Small intestine (tissue), 7 donors: Measurements from ENCODE around the gene PKN1. TPM values are rescaled to one million over a fixed set of nuclear protein-coding genes. Genes with fewer than 3 reads are reported as not detected.
"Not testable (repeated sequence)": the region's sequence is repeated elsewhere in the genome, so short reads cannot be mapped to it uniquely, and the experiment has no call there.

Experiments
- DNase-seq, 2 donors: peaks; one replicate each; pipeline versions ENCODE4 v3.0.0 to v3.0.0-alpha.2; 2013
- FAIRE-seq: peaks from 2 replicates; lab custom pipeline; 2012; peaks lifted over from hg19 to GRCh38; lab: Jason Lieb, UNC
- H3K27ac ChIP-seq, 3 donors: one replicate each; pipeline ENCODE4 v1.5.1; 2013; ENCODE audit warnings: low read length in 2 of 3, mild to moderate bottlenecking in 2 of 3, control low read depth in 1 of 3, inconsistent platforms in 1 of 3, low read depth in 1 of 3, moderate library complexity in 1 of 3
- H3K27me3 ChIP-seq, 3 donors: one replicate each; pipeline ENCODE4 v1.6.1; 2013; ENCODE audit warnings: low read length in 3 of 3, inconsistent platforms in 1 of 3; ENCODE audit not compliant: control insufficient read depth in 3 of 3, insufficient read depth in 3 of 3
- H3K36me3 ChIP-seq, 3 donors: one replicate each; pipeline ENCODE4 v1.6.1; 2013; ENCODE audit warnings: low read length in 3 of 3, inconsistent platforms in 1 of 3, low read depth in 1 of 3, mild to moderate bottlenecking in 1 of 3, moderate library complexity in 1 of 3; ENCODE audit not compliant: control insufficient read depth in 3 of 3, insufficient read depth in 2 of 3
- H3K4me1 ChIP-seq, 3 donors: one replicate each; pipeline ENCODE4 v1.6.1; 2013; ENCODE audit warnings: low read length in 2 of 3, inconsistent platforms in 1 of 3, low read depth in 1 of 3, mild to moderate bottlenecking in 1 of 3, moderate library complexity in 1 of 3; ENCODE audit not compliant: control insufficient read depth in 3 of 3, insufficient read depth in 2 of 3
- H3K4me3 ChIP-seq, 3 donors: one replicate each; pipeline ENCODE4 v1.5.1; 2013; ENCODE audit warnings: low read length in 3 of 3, control low read depth in 1 of 3, inconsistent platforms in 1 of 3, low read depth in 1 of 3, mild to moderate bottlenecking in 1 of 3, moderate library complexity in 1 of 3
- H3K9me3 ChIP-seq, 2 donors: one replicate each; pipeline ENCODE4 v1.6.1; 2013; ENCODE audit warnings: low read depth in 1 of 2, low read length in 1 of 2; ENCODE audit not compliant: control insufficient read depth in 2 of 2, insufficient read depth in 1 of 2
- WGBS, 3 donors: extraction: QIAGEN DNeasy Blood & Tissue Kit; methylation state at CpG; one replicate each; pipeline ENCODE4 v1.1.7; 2013; 5-methylcytosine and 5-hydroxymethylcytosine counted together
- polyA plus RNA-seq, 4 donors: library from polyadenylated mRNA; stranded (reverse) in 3 of 4; unstranded in 1 of 4; fragments of 200-250 nt in 3 of 4; fragments of 120-200 nt in 1 of 4; gene quantifications; one replicate each; pipeline versions ENCODE4 v1.2.1 to v1.2.3, GENCODE V29; 2013
- donor health status: healthy with polysubstance abuse.
- donor health status: control.
- donor health status: control.
- donor health status: Bipolar disorder and iron deficiency.
- donor health status: healthy.

PKN1 gene
- polyA plus RNA-seq, 4 donors: 8.9 to 65.3 (median 31.4) TPM

- not testable (repeated sequence) for H3K9me3 ChIP-seq, H3K27me3 ChIP-seq, FAIRE-seq, H3K27ac ChIP-seq, DNase-seq, H3K4me3 ChIP-seq
- 94 to 96% (median 94%) methylated on average over 15 of the region's 15 CpGs for WGBS, 3 donors
- peaks cover 9 to 86% (median 13%) of the 10 kb centered on the region in 3 donors for H3K36me3 ChIP-seq
- peaks cover 0 to 19% (median 5%) of the 10 kb centered on the region in 3 donors for H3K4me1 ChIP-seq
These were observed 29.8 kb upstream of the PKN1 start for GRCh38 chr19:14403145-14403930.

DNA sequence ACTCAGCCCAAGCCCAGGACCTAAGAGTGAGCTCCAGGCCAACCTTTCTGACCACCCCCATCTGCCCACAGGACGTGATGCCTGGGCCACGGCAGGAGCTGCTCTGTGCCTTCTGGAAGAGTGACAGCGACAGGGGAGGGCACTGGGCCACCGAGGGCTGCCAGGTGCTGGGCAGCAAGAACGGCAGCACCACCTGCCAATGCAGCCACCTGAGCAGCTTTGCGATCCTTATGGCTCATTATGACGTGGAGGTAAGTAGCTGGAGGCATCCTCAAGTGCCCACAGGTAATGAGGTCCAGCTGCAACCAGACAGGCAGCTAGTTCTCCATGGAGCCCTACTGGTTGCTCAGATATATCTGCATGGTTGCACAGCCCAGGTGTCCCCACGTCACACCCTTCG, 28.8 kb upstream of the PKN1 start:
- peaks cover 0 to 29% (median 5%) of the 10 kb centered on the region in 3 donors for H3K4me1 ChIP-seq
- H3K27ac ChIP-seq: no peak overlapping the region
- H3K27me3 ChIP-seq: no peaks in the 10 kb centered on the region
- DNase-seq (no peak), FAIRE-seq (no peak)
- H3K36me3 ChIP-seq: peaks cover 12 to 88% (median 17%) of the 10 kb centered on the region in 3 donors
- WGBS, 3 donors: 70 to 84% (median 83%) methylated on average over 9 of the region's 9 CpGs
- H3K4me3 ChIP-seq: no peak overlapping the region
- no peaks in the 10 kb centered on the region for H3K9me3 ChIP-seq

- H3K4me1 ChIP-seq: peaks cover 0 to 36% (median 5%) of the 10 kb centered on the region in 3 donors
- 77 to 90% (median 85%) methylated on average over 6 of the region's 6 CpGs for WGBS, 3 donors
- no peaks in the 10 kb centered on the region for H3K9me3 ChIP-seq
- H3K27me3 ChIP-seq: no peaks in the 10 kb centered on the region
- peak overlapping the region in 2 of 3 donors; percentile 57 to 58 for H3K27ac ChIP-seq
- H3K36me3 ChIP-seq: peaks cover 22 to 94% (median 22%) of the 10 kb centered on the region in 3 donors
- FAIRE-seq (no peak), DNase-seq (no peak)
- peak overlapping the region in 1 of 3 donors; percentile 7 for H3K4me3 ChIP-seq
These were observed 27.7 kb upstream of the PKN1 start for GRCh38 chr19:14405380-14405757.

DNA sequence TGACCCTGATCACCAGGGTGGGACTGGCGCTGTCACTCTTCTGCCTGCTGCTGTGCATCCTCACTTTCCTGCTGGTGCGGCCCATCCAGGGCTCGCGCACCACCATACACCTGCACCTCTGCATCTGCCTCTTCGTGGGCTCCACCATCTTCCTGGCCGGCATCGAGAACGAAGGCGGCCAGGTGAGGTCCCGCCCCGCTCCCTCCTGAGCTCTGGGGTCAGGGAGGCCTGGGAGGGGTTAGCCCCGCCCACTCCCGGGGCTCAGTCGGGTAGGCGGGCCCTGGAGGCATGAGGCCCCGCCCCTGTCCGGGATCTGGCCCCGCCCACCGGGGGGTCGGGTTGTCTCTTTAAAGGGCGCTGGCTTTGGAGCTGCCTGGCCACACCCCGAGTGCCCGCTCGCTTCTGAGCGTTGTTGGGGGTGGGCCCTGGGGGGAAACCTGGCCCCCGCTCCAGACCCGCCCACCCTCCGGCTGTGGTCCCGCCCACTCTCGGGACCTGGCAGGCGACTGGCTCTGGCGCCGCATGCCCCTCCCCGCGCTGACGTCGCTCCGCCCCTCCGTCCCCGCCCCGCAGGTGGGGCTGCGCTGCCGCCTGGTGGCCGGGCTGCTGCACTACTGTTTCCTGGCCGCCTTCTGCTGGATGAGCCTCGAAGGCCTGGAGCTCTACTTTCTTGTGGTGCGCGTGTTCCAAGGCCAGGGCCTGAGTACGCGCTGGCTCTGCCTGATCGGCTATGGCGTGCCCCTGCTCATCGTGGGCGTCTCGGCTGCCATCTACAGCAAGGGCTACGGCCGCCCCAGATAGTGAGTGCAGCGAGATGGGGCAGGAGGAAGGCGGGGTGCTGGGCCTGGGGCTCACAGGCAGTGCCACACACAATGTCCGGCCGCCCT, 27.1 kb upstream of the PKN1 start:
- Histone ChIP-seq H3K36me3 (peaks cover 23 to 95% (median 27%) of the 10 kb centered on the region in 3 donors), H3K4me3 (peak overlapping the region in 1 of 3 donors; percentile 7), H3K27me3 (no peaks in the 10 kb centered on the region), H3K9me3 (no peaks in the 10 kb centered on the region), H3K4me1 (peaks cover 0 to 36% (median 5%) of the 10 kb centered on the region in 3 donors), H3K27ac (peak overlapping the region; percentile 22 to 64 (median 58))
- 28 to 52% (median 52%) methylated on average over 52 to 61 of the region's 61 CpGs for WGBS, 3 donors
- FAIRE-seq (no peak), DNase-seq (peak; percentile 71 to 96)

- WGBS, 3 donors: 87 to 90% (median 88%) methylated on average over 27 of the region's 27 CpGs
- peaks cover 0 to 36% (median 5%) of the 10 kb centered on the region in 3 donors for H3K4me1 ChIP-seq
These were observed 26.3 kb upstream of the PKN1 start for GRCh38 chr19:14406645-14407401.

GRCh38 chr19:14407605-14408484, 25.3 kb upstream of the PKN1 start:
- H3K9me3 ChIP-seq: no peaks in the 10 kb centered on the region
- DNase-seq (peak; percentile 92 to 97), FAIRE-seq (no peak)
- H3K27ac ChIP-seq: peak overlapping the region; percentile 41 to 85 (median 57)
- no peaks in the 10 kb centered on the region for H3K27me3 ChIP-seq
- H3K4me3 ChIP-seq: no peak overlapping the region
- 36 to 69% (median 46%) methylated on average over 17 to 20 of the region's 20 CpGs for WGBS, 3 donors
- peaks cover 0 to 36% (median 5%) of the 10 kb centered on the region in 3 donors for H3K4me1 ChIP-seq
- peaks cover 26 to 96% (median 34%) of the 10 kb centered on the region in 3 donors for H3K36me3 ChIP-seq

More at GRCh38 chr19:14406645-14407401, 26.3 kb upstream of the PKN1 start:
- Histone ChIP-seq H3K36me3 (peaks cover 23 to 95% (median 32%) of the 10 kb centered on the region in 3 donors), H3K4me3 (no peak overlapping the region), H3K27me3 (no peaks in the 10 kb centered on the region), H3K9me3 (no peaks in the 10 kb centered on the region), H3K27ac (peak overlapping the region; percentile 22 to 64 (median 43))
- DNase-seq (no peak), FAIRE-seq (no peak)

GRCh38 chr19:14408491-14409145, 24.5 kb upstream of the PKN1 start:
- Histone ChIP-seq H3K4me3 (no peak overlapping the region), H3K27ac (peak overlapping the region; percentile 17 to 85 (median 26))
- DNase-seq: no peak

More at GRCh38 chr19:14408491-14409145, 24.5 kb upstream of the PKN1 start:
- FAIRE-seq: no peak
- WGBS, 3 donors: 50 to 65% (median 60%) methylated on average over 20 of the region's 20 CpGs
- Histone ChIP-seq H3K9me3 (no peaks in the 10 kb centered on the region), H3K4me1 (peaks cover 5 to 36% (median 5%) of the 10 kb centered on the region in 3 donors), H3K27me3 (no peaks in the 10 kb centered on the region), H3K36me3 (peaks cover 26 to 96% (median 38%) of the 10 kb centered on the region in 3 donors)
